ENCODE data around the gene AP4M1.

AP4M1 gene

GRCh38 chr7:100157334-100158228 is 56.1 kb downstream of the AP4M1 start:
- H3K27ac ChIP-seq (ENCODE audit: low read depth, low read length): peak overlapping the region; percentile 70
- H4K20me1 ChIP-seq (ENCODE audit: low read depth, low read length): no peaks in the 10 kb centered on the region
- H3F3A ChIP-seq (ENCODE audit: insufficient read depth): peaks cover 38% of the 10 kb centered on the region
- TF ChIP-seq CTCF (IDR thresholded peaks at IDR 0.05; ENCODE audit: insufficient read depth, low read length, poor library complexity, severe bottlenecking) (peak; percentile 43), EZH2phosphoT487 (conservative IDR thresholded peaks at IDR 0.05; ENCODE audit: low read length) (no peak)
- H2AFZ ChIP-seq (ENCODE audit: low read depth, low read length, severe bottlenecking): no peak overlapping the region
- H3K4me2 ChIP-seq (ENCODE audit: low read depth, low read length, poor library complexity, severe bottlenecking): peak overlapping the region; percentile 89
- peak overlapping the region; percentile 95 for H3K4me3 ChIP-seq (ENCODE audit: insufficient read depth, low read length, poor library complexity, severe bottlenecking)
- H3K9me3 ChIP-seq (ENCODE audit: insufficient read depth, low read length): no peaks in the 10 kb centered on the region
- peak overlapping the region; percentile 92 for H3K9ac ChIP-seq (ENCODE audit: low read length)
- H3K27me3 ChIP-seq (ENCODE audit: low read length): no peaks in the 10 kb centered on the region
- H3K9me2 ChIP-seq (replicated peaks; ENCODE audit: insufficient read depth, low read length): no peaks in the 10 kb centered on the region
- H3K79me2 ChIP-seq (ENCODE audit: insufficient read depth, low read length): peaks cover 13% of the 10 kb centered on the region
- no peaks in the 10 kb centered on the region for H3K36me3 ChIP-seq (ENCODE audit: low read length)

Data from SU-DHL-6 (cell line).